K562 (cell line): ENCODE measurements around the gene CTAGE1. TPM values are rescaled to one million over a fixed set of nuclear protein-coding genes. Genes with fewer than 3 reads are reported as not detected.
A peak's percentile ranks its signal among the peaks of the same experiment; 100 is the strongest.

Experiments used
- ATAC-seq: fragments of 200-7000 bp; cut with Tn5 transposase; 3 replicates; pipeline ENCODE4 v1.9.1; 2020; ENCODE audit warnings: moderate library complexity
- BruUV-seq: library from RNA; stranded (reverse); fragments of 400-500 nt; replicated peaks from 2 replicates; lab custom pipeline; 2021; lab: Mats Ljungman, UMichigan
- CTCF ChIA-PET: fragments of 300-600 bp; formaldehyde crosslinking; extraction: SDS; loops from one replicate; lab custom pipeline; 2021; ENCODE audit warnings: low intra/inter-chr PET ratio; lab: Yijun Ruan, JAX
- POLR2A ChIA-PET: fragments of 300-600, 350-650 bp; sonication (Branson Sonifier 250); formaldehyde crosslinking; extraction: SDS; loops from one replicate; lab custom pipeline; 2021; ENCODE audit warnings: antibody characterized with exemption, inconsistent platforms; lab: Yijun Ruan, JAX
- DNase-seq, 4 experiments: peaks; one replicate each; pipeline versions ENCODE4 v3.0.0 to v3.0.0-alpha.2; 2011 to 2018; ENCODE audit warnings: low spot score in 3 of 4, mixed read lengths in 3 of 4; ENCODE audit errors: extremely low read depth in 1 of 4
- FAIRE-seq: peaks from 2 replicates; lab custom pipeline; 2011; peaks lifted over from hg19 to GRCh38; lab: Jason Lieb, UNC
- H2AFZ ChIP-seq: 2 replicates; pipeline ENCODE4 v1.6.0; 2011; ENCODE audit warnings: low read depth, low read length, control low read depth, inconsistent platforms
- H3K27ac ChIP-seq: fragments of 200-600 bp; 3 replicates; pipeline ENCODE4 v1.8.0; 2011; ENCODE audit warnings: low read depth, mild to moderate bottlenecking, control low read depth, inconsistent platforms, low read length, moderate library complexity, mixed read lengths; ENCODE audit errors: extremely low read depth
- H3K27me3 ChIP-seq, 2 experiments: fragments of 300-600 bp in 1 of 2; 2 replicates in 1 of 2; 3 replicates in 1 of 2; pipeline versions ENCODE4 v1.6.0 to v1.8.0; 2011; ENCODE audit warnings: inconsistent platforms in 2 of 2, low read length in 2 of 2, mild to moderate bottlenecking in 1 of 2, mixed read lengths in 1 of 2, moderate library complexity in 1 of 2; ENCODE audit not compliant: control insufficient read depth in 2 of 2, insufficient read depth in 2 of 2
- H3K36me3 ChIP-seq: fragments of 300-600 bp; 3 replicates; pipeline ENCODE4 v1.8.0; 2011; ENCODE audit warnings: mild to moderate bottlenecking, low read length, inconsistent platforms; ENCODE audit not compliant: control insufficient read depth, insufficient read depth
- H3K4me1 ChIP-seq, 2 experiments: fragments of 200-600 bp in 1 of 2; replicated peaks in 1 of 2; 2 replicates in 1 of 2; 3 replicates in 1 of 2; pipeline versions ENCODE4 v1.5.1 to v1.8.0; 2011; ENCODE audit warnings: inconsistent platforms in 2 of 2, low read length in 2 of 2, mild to moderate bottlenecking in 1 of 2, mixed read lengths in 1 of 2, moderate library complexity in 1 of 2; ENCODE audit not compliant: control insufficient read depth in 2 of 2, insufficient read depth in 2 of 2
- H3K4me2 ChIP-seq: 2 replicates; pipeline ENCODE4 v1.6.1; 2011; ENCODE audit warnings: low read length, control low read depth, inconsistent platforms, mixed read lengths; ENCODE audit not compliant: insufficient read depth
- H3K4me3 ChIP-seq: fragments of 200-600 bp; sonication (generic), shearing (Covaris generic); 2 replicates; pipeline ENCODE4 v1.5.1; 2016; ENCODE audit warnings: control low read depth, inconsistent platforms
- H3K79me2 ChIP-seq: fragments of 200-600 bp; 3 replicates; pipeline ENCODE4 v1.8.0; 2011; ENCODE audit warnings: low read length, inconsistent platforms; ENCODE audit not compliant: control insufficient read depth, insufficient read depth
- H3K9ac ChIP-seq, 2 experiments: 2 replicates each; pipeline versions ENCODE4 v1.6.0 to v1.6.1; 2011; ENCODE audit warnings: low read depth in 2 of 2, low read length in 2 of 2, control low read depth in 1 of 2, inconsistent platforms in 1 of 2, mild to moderate bottlenecking in 1 of 2, mixed read lengths in 1 of 2; ENCODE audit not compliant: insufficient read depth in 1 of 2
- H3K9me1 ChIP-seq: one replicate; pipeline ENCODE4 v1.6.0; 2011; ENCODE audit warnings: inconsistent platforms, mild to moderate bottlenecking, low read length, moderate library complexity; ENCODE audit not compliant: control insufficient read depth, insufficient read depth
- H3K9me3 ChIP-seq: replicated peaks from 2 replicates; pipeline ENCODE4 v1.5.1; 2011; ENCODE audit warnings: low read depth, low read length, inconsistent platforms; ENCODE audit not compliant: control insufficient read depth, insufficient read depth
- H4K20me1 ChIP-seq: replicated peaks from 2 replicates; pipeline ENCODE4 v1.6.1; 2011; ENCODE audit warnings: low read length, inconsistent platforms, mixed read lengths; ENCODE audit not compliant: control insufficient read depth, insufficient read depth
- EZH2 ChIP-seq: IDR thresholded peaks from 2 replicates; pipeline ENCODE4 v1.6.1; 2012; ENCODE audit warnings: low read depth, mild to moderate bottlenecking, inconsistent platforms, low read length, borderline replicate concordance
- WGBS: fragments of 100-300 bp; shearing (Covaris generic); methylation state at CpG from one replicate; pipeline ENCODE4 v1.1.6; 2016; ENCODE audit warnings: low coverage, mixed read lengths; ENCODE audit not compliant: insufficient coverage; ENCODE audit errors: missing lambda C conversion rate; 5-methylcytosine and 5-hydroxymethylcytosine counted together
- in situ Hi-C: fragments of 300-500 bp; cut with MboI; formaldehyde crosslinking; loops from 4 replicates; pipeline ENCODE4 v1.15.0; 2018; ENCODE audit warnings: inconsistent platforms, mixed read lengths
- intact Hi-C: fragments of 100-400 bp; cut with micrococcal nuclease; formaldehyde crosslinking; loops from 2 replicates; pipeline ENCODE4 v1.14.2; 2022
- polyA plus RNA-seq, 8 experiments: library from polyadenylated mRNA; depleted of rRNA in 4 of 8; stranded (reverse) in 5 of 8; unstranded in 3 of 8; fragments of >200 nt; fragmentation: Nextera tagmentation in 2 of 8; fragmentation: Illumina TruSeq in 1 of 8; extraction: Ambion mirVana in 2 of 8; extraction: Trizol in 1 of 8; gene quantifications; 2 replicates each; pipeline versions ENCODE4 v1.2.1 to v1.2.3, GENCODE V29; 2011 to 2014; ENCODE audit warnings: inconsistent platforms in 1 of 8, missing spikeins in 1 of 8
- total RNA-seq, 7 experiments: library from RNA; depleted of rRNA in 6 of 7; stranded (reverse); fragments of >200 nt in 6 of 7; fragmentation: Illumina TruSeq in 2 of 7; extraction: Trizol in 2 of 7; gene quantifications; 2 replicates each; pipeline versions ENCODE4 v1.2.1 to v1.2.3, GENCODE V29; 2011 to 2021; ENCODE audit warnings: low replicate concordance in 1 of 7
- TF ChIP-seq, protein P1 (sequence below): fragments of 450-650 bp; IDR thresholded peaks from 2 replicates; pipeline ENCODE4 v1.6.1; 2017; ENCODE audit warnings: antibody characterized with exemption, mild to moderate bottlenecking
- TF ChIP-seq, protein P2 (sequence below): fragments of 450-650 bp; IDR thresholded peaks from 2 replicates; pipeline ENCODE4 v1.6.1; 2016; ENCODE audit warnings: mild to moderate bottlenecking, moderate library complexity

CTAGE1 gene
- total and polyA plus RNA-seq, 9 of the 15 experiments (the other 6 are each of a cell fraction or from before 2014, with no cell fraction given): not detected

DNA sequence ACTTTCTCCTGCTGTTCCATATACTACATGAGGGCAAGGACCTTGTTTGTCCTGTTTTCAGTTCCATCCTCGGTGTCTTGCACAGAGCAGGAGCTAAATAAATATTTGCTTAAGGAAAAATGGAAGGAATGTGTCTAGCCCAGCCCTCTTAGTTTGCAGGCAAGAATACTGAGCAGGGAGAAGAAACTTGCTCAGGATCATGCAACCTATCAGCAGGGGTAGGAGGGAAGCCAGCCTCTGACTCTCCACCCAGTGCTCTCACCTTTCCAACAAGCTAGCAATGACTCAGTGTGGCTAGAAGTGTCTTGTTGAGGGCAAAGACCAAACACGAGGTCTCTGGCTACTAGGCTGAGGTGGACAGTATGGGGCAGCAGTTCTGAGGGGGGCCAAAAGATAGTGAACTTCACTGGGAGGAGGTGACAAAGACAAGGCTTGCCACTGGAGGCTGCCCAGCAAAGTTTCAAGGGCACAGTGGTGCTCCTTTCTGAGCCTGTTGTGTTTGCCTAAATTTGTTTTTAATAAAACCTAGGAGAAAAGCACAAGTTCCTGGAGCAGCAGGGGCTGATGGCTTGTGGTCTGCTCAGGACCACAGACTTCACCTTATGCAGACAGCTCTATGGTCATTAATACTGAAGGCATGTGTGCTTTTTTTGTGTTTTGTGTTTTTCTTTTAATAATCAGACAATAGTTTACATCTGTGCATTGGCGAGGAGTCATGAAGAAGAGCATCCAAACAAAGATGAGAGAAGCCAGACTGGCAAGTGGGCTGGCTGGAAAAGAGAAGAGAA is 49.1 kb upstream of the CTAGE1 start:
- in situ Hi-C loops: no loop called here
- H3K9ac ChIP-seq: peak overlapping the region in 1 of 2 experiments; percentile 21; a peak in 1 of 4 replicates
- WGBS: 35% methylated on average over 3 of the region's 3 CpGs
- H3K36me3 ChIP-seq: no peaks in the 10 kb centered on the region
- peak overlapping the region; percentile 54 for H3K27ac ChIP-seq
- peak in 1 of 4 experiments; percentile 41 for DNase-seq
- H3K79me2 ChIP-seq: no peaks in the 10 kb centered on the region
- peaks cover 3 to 9% of the 10 kb centered on the region in 2 experiments; a peak in 2 of 5 replicates for H3K27me3 ChIP-seq
- POLR2A ChIA-PET: interaction anchor here (0.5 to 2.6 kb wide), 6 partner anchors 12 to 174 kb away, joined by 3 to 11 read pairs (median 3); no protein-coding TSS in a partner anchor
- no peak overlapping the region for H3K4me3 ChIP-seq
- no peaks in the 10 kb centered on the region for H3K9me3 ChIP-seq
- no peaks in the 10 kb centered on the region for H4K20me1 ChIP-seq
- FAIRE-seq: peak; percentile 54
- peaks cover 3% of the 10 kb centered on the region for H3K9me1 ChIP-seq
- peak overlapping the region; percentile 86 for H2AFZ ChIP-seq
- H3K4me1 ChIP-seq: peaks cover 8 to 52% of the 10 kb centered on the region in 2 experiments
- intact Hi-C loops: loop anchor here (5.0 kb wide), 1 partner anchor 90 kb away; no protein-coding TSS in a partner anchor
- CTCF ChIA-PET: interaction anchor here (0.6 kb wide), 1 partner anchor 450 kb away, joined by 3 read pairs; no protein-coding TSS in a partner anchor
- BruUV-seq: no TSS peak
- peak overlapping the region; percentile 62 for H3K4me2 ChIP-seq
- peak; percentile 26 for ATAC-seq
- TF ChIP-seq, protein P1, sequence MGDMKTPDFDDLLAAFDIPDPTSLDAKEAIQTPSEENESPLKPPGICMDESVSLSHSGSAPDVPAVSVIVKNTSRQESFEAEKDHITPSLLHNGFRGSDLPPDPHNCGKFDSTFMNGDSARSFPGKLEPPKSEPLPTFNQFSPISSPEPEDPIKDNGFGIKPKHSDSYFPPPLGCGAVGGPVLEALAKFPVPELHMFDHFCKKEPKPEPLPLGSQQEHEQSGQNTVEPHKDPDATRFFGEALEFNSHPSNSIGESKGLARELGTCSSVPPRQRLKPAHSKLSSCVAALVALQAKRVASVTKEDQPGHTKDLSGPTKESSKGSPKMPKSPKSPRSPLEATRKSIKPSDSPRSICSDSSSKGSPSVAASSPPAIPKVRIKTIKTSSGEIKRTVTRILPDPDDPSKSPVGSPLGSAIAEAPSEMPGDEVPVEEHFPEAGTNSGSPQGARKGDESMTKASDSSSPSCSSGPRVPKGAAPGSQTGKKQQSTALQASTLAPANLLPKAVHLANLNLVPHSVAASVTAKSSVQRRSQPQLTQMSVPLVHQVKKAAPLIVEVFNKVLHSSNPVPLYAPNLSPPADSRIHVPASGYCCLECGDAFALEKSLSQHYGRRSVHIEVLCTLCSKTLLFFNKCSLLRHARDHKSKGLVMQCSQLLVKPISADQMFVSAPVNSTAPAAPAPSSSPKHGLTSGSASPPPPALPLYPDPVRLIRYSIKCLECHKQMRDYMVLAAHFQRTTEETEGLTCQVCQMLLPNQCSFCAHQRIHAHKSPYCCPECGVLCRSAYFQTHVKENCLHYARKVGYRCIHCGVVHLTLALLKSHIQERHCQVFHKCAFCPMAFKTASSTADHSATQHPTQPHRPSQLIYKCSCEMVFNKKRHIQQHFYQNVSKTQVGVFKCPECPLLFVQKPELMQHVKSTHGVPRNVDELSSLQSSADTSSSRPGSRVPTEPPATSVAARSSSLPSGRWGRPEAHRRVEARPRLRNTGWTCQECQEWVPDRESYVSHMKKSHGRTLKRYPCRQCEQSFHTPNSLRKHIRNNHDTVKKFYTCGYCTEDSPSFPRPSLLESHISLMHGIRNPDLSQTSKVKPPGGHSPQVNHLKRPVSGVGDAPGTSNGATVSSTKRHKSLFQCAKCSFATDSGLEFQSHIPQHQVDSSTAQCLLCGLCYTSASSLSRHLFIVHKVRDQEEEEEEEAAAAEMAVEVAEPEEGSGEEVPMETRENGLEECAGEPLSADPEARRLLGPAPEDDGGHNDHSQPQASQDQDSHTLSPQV: 0 out of 2 replicates have a peak, but pooled peaks have one; percentile 18
- no peak for TF ChIP-seq EZH2
- TF ChIP-seq, protein P2, sequence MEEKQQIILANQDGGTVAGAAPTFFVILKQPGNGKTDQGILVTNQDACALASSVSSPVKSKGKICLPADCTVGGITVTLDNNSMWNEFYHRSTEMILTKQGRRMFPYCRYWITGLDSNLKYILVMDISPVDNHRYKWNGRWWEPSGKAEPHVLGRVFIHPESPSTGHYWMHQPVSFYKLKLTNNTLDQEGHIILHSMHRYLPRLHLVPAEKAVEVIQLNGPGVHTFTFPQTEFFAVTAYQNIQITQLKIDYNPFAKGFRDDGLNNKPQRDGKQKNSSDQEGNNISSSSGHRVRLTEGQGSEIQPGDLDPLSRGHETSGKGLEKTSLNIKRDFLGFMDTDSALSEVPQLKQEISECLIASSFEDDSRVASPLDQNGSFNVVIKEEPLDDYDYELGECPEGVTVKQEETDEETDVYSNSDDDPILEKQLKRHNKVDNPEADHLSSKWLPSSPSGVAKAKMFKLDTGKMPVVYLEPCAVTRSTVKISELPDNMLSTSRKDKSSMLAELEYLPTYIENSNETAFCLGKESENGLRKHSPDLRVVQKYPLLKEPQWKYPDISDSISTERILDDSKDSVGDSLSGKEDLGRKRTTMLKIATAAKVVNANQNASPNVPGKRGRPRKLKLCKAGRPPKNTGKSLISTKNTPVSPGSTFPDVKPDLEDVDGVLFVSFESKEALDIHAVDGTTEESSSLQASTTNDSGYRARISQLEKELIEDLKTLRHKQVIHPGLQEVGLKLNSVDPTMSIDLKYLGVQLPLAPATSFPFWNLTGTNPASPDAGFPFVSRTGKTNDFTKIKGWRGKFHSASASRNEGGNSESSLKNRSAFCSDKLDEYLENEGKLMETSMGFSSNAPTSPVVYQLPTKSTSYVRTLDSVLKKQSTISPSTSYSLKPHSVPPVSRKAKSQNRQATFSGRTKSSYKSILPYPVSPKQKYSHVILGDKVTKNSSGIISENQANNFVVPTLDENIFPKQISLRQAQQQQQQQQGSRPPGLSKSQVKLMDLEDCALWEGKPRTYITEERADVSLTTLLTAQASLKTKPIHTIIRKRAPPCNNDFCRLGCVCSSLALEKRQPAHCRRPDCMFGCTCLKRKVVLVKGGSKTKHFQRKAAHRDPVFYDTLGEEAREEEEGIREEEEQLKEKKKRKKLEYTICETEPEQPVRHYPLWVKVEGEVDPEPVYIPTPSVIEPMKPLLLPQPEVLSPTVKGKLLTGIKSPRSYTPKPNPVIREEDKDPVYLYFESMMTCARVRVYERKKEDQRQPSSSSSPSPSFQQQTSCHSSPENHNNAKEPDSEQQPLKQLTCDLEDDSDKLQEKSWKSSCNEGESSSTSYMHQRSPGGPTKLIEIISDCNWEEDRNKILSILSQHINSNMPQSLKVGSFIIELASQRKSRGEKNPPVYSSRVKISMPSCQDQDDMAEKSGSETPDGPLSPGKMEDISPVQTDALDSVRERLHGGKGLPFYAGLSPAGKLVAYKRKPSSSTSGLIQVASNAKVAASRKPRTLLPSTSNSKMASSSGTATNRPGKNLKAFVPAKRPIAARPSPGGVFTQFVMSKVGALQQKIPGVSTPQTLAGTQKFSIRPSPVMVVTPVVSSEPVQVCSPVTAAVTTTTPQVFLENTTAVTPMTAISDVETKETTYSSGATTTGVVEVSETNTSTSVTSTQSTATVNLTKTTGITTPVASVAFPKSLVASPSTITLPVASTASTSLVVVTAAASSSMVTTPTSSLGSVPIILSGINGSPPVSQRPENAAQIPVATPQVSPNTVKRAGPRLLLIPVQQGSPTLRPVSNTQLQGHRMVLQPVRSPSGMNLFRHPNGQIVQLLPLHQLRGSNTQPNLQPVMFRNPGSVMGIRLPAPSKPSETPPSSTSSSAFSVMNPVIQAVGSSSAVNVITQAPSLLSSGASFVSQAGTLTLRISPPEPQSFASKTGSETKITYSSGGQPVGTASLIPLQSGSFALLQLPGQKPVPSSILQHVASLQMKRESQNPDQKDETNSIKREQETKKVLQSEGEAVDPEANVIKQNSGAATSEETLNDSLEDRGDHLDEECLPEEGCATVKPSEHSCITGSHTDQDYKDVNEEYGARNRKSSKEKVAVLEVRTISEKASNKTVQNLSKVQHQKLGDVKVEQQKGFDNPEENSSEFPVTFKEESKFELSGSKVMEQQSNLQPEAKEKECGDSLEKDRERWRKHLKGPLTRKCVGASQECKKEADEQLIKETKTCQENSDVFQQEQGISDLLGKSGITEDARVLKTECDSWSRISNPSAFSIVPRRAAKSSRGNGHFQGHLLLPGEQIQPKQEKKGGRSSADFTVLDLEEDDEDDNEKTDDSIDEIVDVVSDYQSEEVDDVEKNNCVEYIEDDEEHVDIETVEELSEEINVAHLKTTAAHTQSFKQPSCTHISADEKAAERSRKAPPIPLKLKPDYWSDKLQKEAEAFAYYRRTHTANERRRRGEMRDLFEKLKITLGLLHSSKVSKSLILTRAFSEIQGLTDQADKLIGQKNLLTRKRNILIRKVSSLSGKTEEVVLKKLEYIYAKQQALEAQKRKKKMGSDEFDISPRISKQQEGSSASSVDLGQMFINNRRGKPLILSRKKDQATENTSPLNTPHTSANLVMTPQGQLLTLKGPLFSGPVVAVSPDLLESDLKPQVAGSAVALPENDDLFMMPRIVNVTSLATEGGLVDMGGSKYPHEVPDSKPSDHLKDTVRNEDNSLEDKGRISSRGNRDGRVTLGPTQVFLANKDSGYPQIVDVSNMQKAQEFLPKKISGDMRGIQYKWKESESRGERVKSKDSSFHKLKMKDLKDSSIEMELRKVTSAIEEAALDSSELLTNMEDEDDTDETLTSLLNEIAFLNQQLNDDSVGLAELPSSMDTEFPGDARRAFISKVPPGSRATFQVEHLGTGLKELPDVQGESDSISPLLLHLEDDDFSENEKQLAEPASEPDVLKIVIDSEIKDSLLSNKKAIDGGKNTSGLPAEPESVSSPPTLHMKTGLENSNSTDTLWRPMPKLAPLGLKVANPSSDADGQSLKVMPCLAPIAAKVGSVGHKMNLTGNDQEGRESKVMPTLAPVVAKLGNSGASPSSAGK: peak; percentile 31; the same call in 1 of the 2 replicates
